Activated CD4-positive, alpha-beta T cell treated with anti-CD3 and anti-CD28 coated beads, Interleukin-2, amount 10 ng/mL, durations not matched to agents 24 days and 14 days (primary cell): ENCODE data around the gene RGS14. TPM values are rescaled to one million over a fixed set of nuclear protein-coding genes. Genes with fewer than 3 reads are reported as not detected.

Experiments used
- DNase-seq: peaks from one replicate; pipeline ENCODE4 v3.0.0; 2022
- H3K27ac Mint-ChIP-seq: one replicate; pipeline ENCODE4 v1.8.0; 2022; ENCODE audit warnings: mild to moderate bottlenecking, mixed read lengths
- H3K27me3 Mint-ChIP-seq: one replicate; pipeline ENCODE4 v1.8.0; 2022; ENCODE audit warnings: mixed read lengths
- H3K36me3 Mint-ChIP-seq: one replicate; pipeline ENCODE4 v1.8.0; 2022; ENCODE audit warnings: low read depth, mild to moderate bottlenecking, mixed read lengths
- H3K4me1 Mint-ChIP-seq: one replicate; pipeline ENCODE4 v1.8.0; 2021; ENCODE audit warnings: mixed read lengths
- H3K4me3 Mint-ChIP-seq: one replicate; pipeline ENCODE4 v1.8.0; 2022; ENCODE audit warnings: mild to moderate bottlenecking, moderate library complexity, mixed read lengths
- H3K9me3 Mint-ChIP-seq: one replicate; pipeline ENCODE4 v1.8.0; 2021; ENCODE audit warnings: mixed read lengths
- intact Hi-C: fragments of 100-400 bp; cut with micrococcal nuclease; formaldehyde crosslinking; loops from one replicate; pipeline ENCODE4 v1.15.1; 2023
- total RNA-seq: library from RNA; stranded (reverse); gene quantifications from 2 replicates; pipeline ENCODE4 v1.2.3, GENCODE V29; 2022

The RGS14 gene
- total RNA-seq, result 45.3 and 49.3 TPM in 2 replicates

- Mint-ChIP-seq H3K27ac (peak within 1 kb of the TSS; percentile 97), H3K4me1 (peaks cover 65% of the 10 kb centered on the region), H3K36me3 (peaks cover 8% of the 10 kb centered on the region), H3K4me3 (peak within 1 kb of the TSS; percentile 84), H3K27me3 (no peaks in the 10 kb centered on the region), H3K9me3 (peaks cover 6% of the 10 kb centered on the region)
- DNase-seq, result peak; percentile 92
- intact Hi-C loops, result loop anchor here (2.0 to 10.0 kb wide), 2 partner anchors 13 to 823 kb away; partner anchors contain the start of gene RNF44
These were observed at the start of gene RGS14 for GRCh38 chr5:177357459-177358351. Gene RGS14 (plus strand): TSS chr5:177357924. CDS start chr5:177358025, 101 bp downstream.

- Mint-ChIP-seq H3K36me3 (peaks cover 36% of the 10 kb centered on the region), H3K4me3 (peak overlapping the region; percentile 24), H3K27me3 (no peaks in the 10 kb centered on the region), H3K27ac (peak overlapping the region; percentile 54), H3K4me1 (peaks cover 49% of the 10 kb centered on the region), H3K9me3 (no peaks in the 10 kb centered on the region)
- intact Hi-C loops, result loop anchor here (2.0 kb wide), 2 partner anchors 146 to 194 kb away; no protein-coding TSS in a partner anchor
- DNase-seq, result no peak
These were observed 49.0 kb upstream of the RGS14 start for GRCh38 chr5:177308740-177309139.

GRCh38 chr5:177309351-177310191 is 48.2 kb upstream of the RGS14 start:
- Mint-ChIP-seq H3K4me3 (peak overlapping the region; percentile 78), H3K27me3 (no peaks in the 10 kb centered on the region), H3K4me1 (peaks cover 45% of the 10 kb centered on the region), H3K9me3 (no peaks in the 10 kb centered on the region), H3K27ac (peak overlapping the region; percentile 56), H3K36me3 (peaks cover 29% of the 10 kb centered on the region)
- peak; percentile 93 for DNase-seq
- intact Hi-C loops, result loop anchor here (2.0 kb wide), 3 partner anchors 145 to 195 kb away; no protein-coding TSS in a partner anchor

GRCh38 chr5:177310332-177310731 is 47.4 kb upstream of the RGS14 start:
- no peaks in the 10 kb centered on the region for H3K27me3 Mint-ChIP-seq
- intact Hi-C loops, result loop anchor here (2.0 kb wide), 1 partner anchor 190 kb away; no protein-coding TSS in a partner anchor
- peaks cover 39% of the 10 kb centered on the region for H3K4me1 Mint-ChIP-seq
- H3K4me3 Mint-ChIP-seq, result peak overlapping the region; percentile 85
- H3K36me3 Mint-ChIP-seq, result peaks cover 21% of the 10 kb centered on the region
- H3K9me3 Mint-ChIP-seq, result no peaks in the 10 kb centered on the region
- no peak overlapping the region for H3K27ac Mint-ChIP-seq
- DNase-seq, result no peak

GRCh38 chr5:177310757-177311391 is 46.9 kb upstream of the RGS14 start:
- intact Hi-C loops, result loop anchor here (2.0 kb wide), 1 partner anchor 190 kb away; no protein-coding TSS in a partner anchor
- H3K4me3 Mint-ChIP-seq, result peak overlapping the region; percentile 85
- H3K4me1 Mint-ChIP-seq, result peaks cover 33% of the 10 kb centered on the region
- DNase-seq, result peak; percentile 84
- H3K27ac Mint-ChIP-seq, result peak overlapping the region; percentile 80
- H3K9me3 Mint-ChIP-seq, result no peaks in the 10 kb centered on the region
- no peaks in the 10 kb centered on the region for H3K27me3 Mint-ChIP-seq
- peaks cover 16% of the 10 kb centered on the region for H3K36me3 Mint-ChIP-seq

GRCh38 chr5:177311392-177311722 is 46.4 kb upstream of the RGS14 start:
- intact Hi-C loops, result loop anchor here (2.0 kb wide), 1 partner anchor 189 kb away; no protein-coding TSS in a partner anchor
- no peaks in the 10 kb centered on the region for H3K27me3 Mint-ChIP-seq
- H3K36me3 Mint-ChIP-seq, result peaks cover 11% of the 10 kb centered on the region
- no peak for DNase-seq
- no peaks in the 10 kb centered on the region for H3K9me3 Mint-ChIP-seq
- peak overlapping the region; percentile 72 for H3K27ac Mint-ChIP-seq
- H3K4me1 Mint-ChIP-seq, result peaks cover 33% of the 10 kb centered on the region
- H3K4me3 Mint-ChIP-seq, result peak overlapping the region; percentile 85

GRCh38 chr5:177311723-177312648 is 45.7 kb upstream of the RGS14 start, which contains the start of gene MXD3:
Gene MXD3 (minus strand): TSS chr5:177311898. CDS start chr5:177311830, 68 bp downstream.
- Mint-ChIP-seq H3K27me3 (no peaks in the 10 kb centered on the region), H3K9me3 (no peaks in the 10 kb centered on the region), H3K4me3 (peak within 1 kb of the TSS; percentile 85), H3K36me3 (peaks cover 5% of the 10 kb centered on the region), H3K27ac (peak within 1 kb of the TSS; percentile 93), H3K4me1 (peaks cover 31% of the 10 kb centered on the region)
- intact Hi-C loops, result loop anchor here (1.0 to 2.0 kb wide), 3 partner anchors 9 to 189 kb away; partner anchors contain the start of genes LMAN2, PRELID1 and RAB24
- peak; percentile 99 for DNase-seq

GRCh38 chr5:177312649-177313181 is 45.0 kb upstream of the RGS14 start:
- Mint-ChIP-seq H3K27me3 (no peaks in the 10 kb centered on the region), H3K4me1 (peaks cover 30% of the 10 kb centered on the region), H3K4me3 (peak overlapping the region; percentile 85), H3K9me3 (no peaks in the 10 kb centered on the region), H3K27ac (peak overlapping the region; percentile 93), H3K36me3 (peaks cover 4% of the 10 kb centered on the region)
- intact Hi-C loops, result loop anchor here (1.0 kb wide), 2 partner anchors 9 to 39 kb away; partner anchors contain the start of genes LMAN2, PRELID1 and RAB24
- peak; percentile 87 for DNase-seq

- intact Hi-C loops, result no loop called here
- H3K36me3 Mint-ChIP-seq, result peaks cover 6% of the 10 kb centered on the region
- no peak for DNase-seq
- no peaks in the 10 kb centered on the region for H3K9me3 Mint-ChIP-seq
- no peak overlapping the region for H3K4me3 Mint-ChIP-seq
- no peak overlapping the region for H3K27ac Mint-ChIP-seq
- peaks cover 35% of the 10 kb centered on the region for H3K4me1 Mint-ChIP-seq
- H3K27me3 Mint-ChIP-seq, result no peaks in the 10 kb centered on the region
These were observed 44.0 kb upstream of the RGS14 start for GRCh38 chr5:177313561-177314259.

- intact Hi-C loops, result no loop called here
- Mint-ChIP-seq H3K4me3 (no peak overlapping the region), H3K36me3 (peaks cover 6% of the 10 kb centered on the region)
These were observed 43.1 kb upstream of the RGS14 start for GRCh38 chr5:177314376-177315342.

GRCh38 chr5:177315411-177315810 is 42.3 kb upstream of the RGS14 start:
- H3K27ac Mint-ChIP-seq, result no peak overlapping the region
- no peaks in the 10 kb centered on the region for H3K9me3 Mint-ChIP-seq
- peaks cover 29% of the 10 kb centered on the region for H3K4me1 Mint-ChIP-seq
- DNase-seq, result no peak
- no peaks in the 10 kb centered on the region for H3K27me3 Mint-ChIP-seq
- H3K4me3 Mint-ChIP-seq, result no peak overlapping the region
- peaks cover 12% of the 10 kb centered on the region for H3K36me3 Mint-ChIP-seq
- intact Hi-C loops, result no loop called here

More at GRCh38 chr5:177314376-177315342, 43.1 kb upstream of the RGS14 start:
- H3K4me1 Mint-ChIP-seq, result peaks cover 28% of the 10 kb centered on the region
- no peak overlapping the region for H3K27ac Mint-ChIP-seq
- no peaks in the 10 kb centered on the region for H3K27me3 Mint-ChIP-seq
- no peaks in the 10 kb centered on the region for H3K9me3 Mint-ChIP-seq
- DNase-seq, result no peak
